Measurements from ENCODE around the gene TTC39A. TPM values are rescaled to one million over a fixed set of nuclear protein-coding genes. Genes with fewer than 3 reads are reported as not detected.

Gene TTC39A
- total RNA-seq, 1 experiment from 2014 or later: 15.4 TPM

DNA sequence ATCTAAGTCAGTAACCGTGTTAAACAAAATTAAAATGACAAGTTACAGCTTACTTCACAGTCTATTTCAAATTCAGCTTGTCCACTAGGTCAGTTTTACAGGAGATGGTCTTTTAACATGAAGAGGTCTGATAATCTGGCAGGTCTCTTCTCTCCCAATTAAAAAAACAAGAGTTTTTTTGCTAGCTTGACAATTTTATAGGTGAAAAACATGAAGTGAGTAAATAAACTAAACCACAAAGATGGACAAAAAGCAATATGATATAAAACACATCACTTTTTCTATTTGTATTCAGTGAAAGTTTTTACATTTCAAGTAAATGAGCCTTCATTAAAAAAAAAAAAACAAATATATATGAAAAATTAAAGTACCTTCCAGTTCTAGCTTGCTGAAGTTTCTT lies 25.0 kb upstream of the TTC39A start:
- TF ChIP-seq POLR2AphosphoS5 (IDR thresholded peaks at IDR 0.05; ENCODE audit: low read depth, low read length) (no peak), CBX3 (IDR thresholded peaks at IDR 0.05; ENCODE audit: low read depth) (no peak)
- TF ChIP-seq, protein P1, sequence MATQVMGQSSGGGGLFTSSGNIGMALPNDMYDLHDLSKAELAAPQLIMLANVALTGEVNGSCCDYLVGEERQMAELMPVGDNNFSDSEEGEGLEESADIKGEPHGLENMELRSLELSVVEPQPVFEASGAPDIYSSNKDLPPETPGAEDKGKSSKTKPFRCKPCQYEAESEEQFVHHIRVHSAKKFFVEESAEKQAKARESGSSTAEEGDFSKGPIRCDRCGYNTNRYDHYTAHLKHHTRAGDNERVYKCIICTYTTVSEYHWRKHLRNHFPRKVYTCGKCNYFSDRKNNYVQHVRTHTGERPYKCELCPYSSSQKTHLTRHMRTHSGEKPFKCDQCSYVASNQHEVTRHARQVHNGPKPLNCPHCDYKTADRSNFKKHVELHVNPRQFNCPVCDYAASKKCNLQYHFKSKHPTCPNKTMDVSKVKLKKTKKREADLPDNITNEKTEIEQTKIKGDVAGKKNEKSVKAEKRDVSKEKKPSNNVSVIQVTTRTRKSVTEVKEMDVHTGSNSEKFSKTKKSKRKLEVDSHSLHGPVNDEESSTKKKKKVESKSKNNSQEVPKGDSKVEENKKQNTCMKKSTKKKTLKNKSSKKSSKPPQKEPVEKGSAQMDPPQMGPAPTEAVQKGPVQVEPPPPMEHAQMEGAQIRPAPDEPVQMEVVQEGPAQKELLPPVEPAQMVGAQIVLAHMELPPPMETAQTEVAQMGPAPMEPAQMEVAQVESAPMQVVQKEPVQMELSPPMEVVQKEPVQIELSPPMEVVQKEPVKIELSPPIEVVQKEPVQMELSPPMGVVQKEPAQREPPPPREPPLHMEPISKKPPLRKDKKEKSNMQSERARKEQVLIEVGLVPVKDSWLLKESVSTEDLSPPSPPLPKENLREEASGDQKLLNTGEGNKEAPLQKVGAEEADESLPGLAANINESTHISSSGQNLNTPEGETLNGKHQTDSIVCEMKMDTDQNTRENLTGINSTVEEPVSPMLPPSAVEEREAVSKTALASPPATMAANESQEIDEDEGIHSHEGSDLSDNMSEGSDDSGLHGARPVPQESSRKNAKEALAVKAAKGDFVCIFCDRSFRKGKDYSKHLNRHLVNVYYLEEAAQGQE (IDR thresholded peaks at IDR 0.05; ENCODE audit: low read depth): no peak
- POLR2A ChIA-PET: no interaction called here
- H4K20me1 ChIP-seq (ENCODE audit: insufficient read depth): no peaks in the 10 kb centered on the region

DNA sequence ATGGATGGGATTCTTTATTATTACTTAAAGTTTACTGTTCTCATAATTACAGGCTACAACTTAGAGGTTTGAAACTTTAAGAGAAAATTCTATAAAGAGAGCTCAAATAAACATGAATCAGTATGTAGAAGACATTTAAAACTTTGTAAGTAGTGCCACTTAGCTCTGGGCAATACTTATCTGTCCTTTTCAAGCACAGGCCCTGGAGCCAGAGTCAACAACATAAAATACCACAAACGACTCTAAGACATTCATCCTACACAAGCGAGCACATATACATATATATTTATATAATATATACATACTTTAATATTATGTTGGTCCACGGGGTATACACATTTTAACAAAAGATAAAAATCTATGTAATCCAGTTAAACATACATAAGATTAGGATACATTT lies 24.1 kb upstream of the TTC39A start:
- CTCF ChIA-PET: no interaction called here
- Histone ChIP-seq H3K4me2 (ENCODE audit: low read length) (no peak overlapping the region), H3K9me3 (ENCODE audit: control insufficient read depth in 1 of 2, insufficient read depth in 1 of 2, low read depth in 1 of 2, low read length in 2 of 2) (no peaks in the 10 kb centered on the region), H3K4me1 (ENCODE audit: control insufficient read depth in 1 of 2, insufficient read depth in 2 of 2, low read length in 2 of 2) (peaks cover 2 to 7% of the 10 kb centered on the region in 2 experiments; a peak in 2 of 4 replicates), H3K4me3 (replicated peaks in 1 of 2; ENCODE audit: low read depth in 1 of 2, low read length in 2 of 2) (no peak overlapping the region), H3K36me3 (ENCODE audit: control insufficient read depth in 1 of 2, insufficient read depth in 2 of 2, low read length in 2 of 2) (peaks cover 4% of the 10 kb centered on the region in 2 experiments; a peak in 1 of 4 replicates), H3K9me2 (ENCODE audit: insufficient read depth) (no peaks in the 10 kb centered on the region), H3K27ac (ENCODE audit: low read depth, low read length) (no peak overlapping the region), H3K27me3 (ENCODE audit: insufficient read depth, low read length) (no peaks in the 10 kb centered on the region), H2AFZ (ENCODE audit: low read depth, low read length, poor library complexity, severe bottlenecking) (no peak overlapping the region), H3K79me2 (ENCODE audit: insufficient read depth, low read length) (no peaks in the 10 kb centered on the region), H3K9ac (ENCODE audit: low read length) (no peak overlapping the region), H4K20me1 (ENCODE audit: insufficient read depth) (no peaks in the 10 kb centered on the region)
- POLR2A ChIA-PET: no interaction called here
- DNase-seq (ENCODE audit: low read depth, low spot score): no peak
- no peak for ATAC-seq
- TF ChIP-seq ATF3 (IDR thresholded peaks at IDR 0.05) (no peak), CEBPB (IDR thresholded peaks at IDR 0.05; ENCODE audit: low read depth) (no peak), RAD21 (IDR thresholded peaks at IDR 0.05; ENCODE audit: low read depth) (no peak), EZH2 (IDR thresholded peaks at IDR 0.05) (no peak), ZNF274 (IDR thresholded peaks at IDR 0.05; ENCODE audit: low read depth, low read length) (no peak)
- intact Hi-C loops (cut with micrococcal nuclease): no loop called here
- no TSS peak for BruUV-seq (replicated peaks)
- RAD21 ChIA-PET (ENCODE audit: low non-redundant PET in 1 of 2, low total read pairs in 2 of 2, uncharacterized antibody in 2 of 2, unreplicated experiment in 2 of 2): no interaction called here

More for the DNA sequence above, 25.0 kb upstream of the TTC39A start:
- Histone ChIP-seq H3K9me2 (ENCODE audit: insufficient read depth) (no peaks in the 10 kb centered on the region), H3K9me3 (ENCODE audit: control insufficient read depth in 1 of 2, insufficient read depth in 1 of 2, low read depth in 1 of 2, low read length in 2 of 2) (no peaks in the 10 kb centered on the region), H3K4me1 (ENCODE audit: control insufficient read depth in 1 of 2, insufficient read depth in 2 of 2, low read length in 2 of 2) (peaks cover 2 to 7% of the 10 kb centered on the region in 2 experiments; a peak in 2 of 4 replicates), H3K79me2 (ENCODE audit: insufficient read depth, low read length) (no peaks in the 10 kb centered on the region), H3K4me2 (ENCODE audit: low read length) (no peak overlapping the region), H2AFZ (ENCODE audit: low read depth, low read length, poor library complexity, severe bottlenecking) (no peak overlapping the region), H3K4me3 (replicated peaks in 1 of 2; ENCODE audit: low read depth in 1 of 2, low read length in 2 of 2) (no peak overlapping the region), H3K9ac (ENCODE audit: low read length) (no peak overlapping the region), H3K27me3 (ENCODE audit: insufficient read depth, low read length) (no peaks in the 10 kb centered on the region), H3K27ac (ENCODE audit: low read depth, low read length) (no peak overlapping the region), H3K36me3 (ENCODE audit: control insufficient read depth in 1 of 2, insufficient read depth in 2 of 2, low read length in 2 of 2) (peaks cover 4% of the 10 kb centered on the region in 2 experiments; a peak in 1 of 4 replicates)
- CTCF ChIA-PET: no interaction called here
- no peak for DNase-seq (ENCODE audit: low read depth, low spot score)
- intact Hi-C loops (cut with micrococcal nuclease): no loop called here
- no TSS peak for BruUV-seq (replicated peaks)
- RAD21 ChIA-PET (ENCODE audit: low non-redundant PET in 1 of 2, low total read pairs in 2 of 2, uncharacterized antibody in 2 of 2, unreplicated experiment in 2 of 2): interaction anchor here in 1 of 2 experiments (0.6 kb wide), 1 partner anchor 18 kb away, joined by 3 read pairs; no protein-coding TSS in a partner anchor
- no peak for ATAC-seq
